OCI-LY1 (cell line): ENCODE data around the gene CDC42EP2.

Experiments used
- H2AFZ ChIP-seq: fragments of 200-600 bp; sonication (generic), shearing (Covaris generic); 2 replicates; pipeline ENCODE4 v1.6.0; 2014; ENCODE audit warnings: antibody characterized with exemption, mild to moderate bottlenecking, low read length
- H3F3A ChIP-seq: fragments of 200-600 bp; sonication (generic), shearing (Covaris generic); 2 replicates; pipeline ENCODE4 v1.6.0; 2014; ENCODE audit warnings: mild to moderate bottlenecking, antibody characterized with exemption, low read length, moderate library complexity; ENCODE audit not compliant: insufficient read depth
- H3K27ac ChIP-seq: fragments of 200-600 bp; sonication (generic); 2 replicates; pipeline ENCODE4 v1.5.1; 2014; ENCODE audit warnings: low read length, mixed run types, mild to moderate bottlenecking, low read depth; ENCODE audit not compliant: poor library complexity, severe bottlenecking
- H3K27me3 ChIP-seq: fragments of 200-600 bp; sonication (generic); 2 replicates; pipeline ENCODE4 v1.6.0; 2014; ENCODE audit warnings: antibody characterized with exemption, mild to moderate bottlenecking, low read length, moderate library complexity; ENCODE audit not compliant: insufficient read depth
- H3K36me3 ChIP-seq: fragments of 200-600 bp; sonication (generic); 2 replicates; pipeline ENCODE4 v1.6.1; 2014; ENCODE audit warnings: mild to moderate bottlenecking, antibody characterized with exemption, low read length, moderate library complexity, mixed read lengths; ENCODE audit not compliant: insufficient read depth
- H3K4me1 ChIP-seq: fragments of 200-600 bp; sonication (generic); 2 replicates; pipeline ENCODE4 v1.5.1; 2014; ENCODE audit warnings: mild to moderate bottlenecking, low read length, moderate library complexity; ENCODE audit not compliant: insufficient read depth, severe bottlenecking
- H3K4me2 ChIP-seq: fragments of 200-600 bp; sonication (generic), shearing (Covaris generic); 2 replicates; pipeline ENCODE4 v1.6.1; 2014; ENCODE audit warnings: low read length
- H3K4me3 ChIP-seq: fragments of 200-600 bp; sonication (generic); 2 replicates; pipeline ENCODE4 v1.5.1; 2014; ENCODE audit warnings: low read length, low read depth, mild to moderate bottlenecking, mixed read lengths; ENCODE audit not compliant: poor library complexity, severe bottlenecking
- H3K79me2 ChIP-seq: fragments of 200-600 bp; shearing (Covaris generic); 2 replicates; pipeline ENCODE4 v1.6.1; 2016; ENCODE audit warnings: mixed run types, low read length, mixed read lengths; ENCODE audit not compliant: insufficient read depth
- H3K9ac ChIP-seq: fragments of 200-600 bp; sonication (generic), shearing (Covaris generic); 2 replicates; pipeline ENCODE4 v1.6.1; 2014; ENCODE audit warnings: mild to moderate bottlenecking, low read length, mixed read lengths
- H3K9me2 ChIP-seq: fragments of 200-600 bp; sonication (generic), shearing (Covaris generic); 2 replicates; pipeline ENCODE4 v1.6.1; 2014; ENCODE audit warnings: low read depth, mild to moderate bottlenecking, low read length, mixed read lengths
- H3K9me3 ChIP-seq: fragments of 200-600 bp; shearing (Covaris generic); 2 replicates; pipeline ENCODE4 v1.6.1; 2014; ENCODE audit warnings: low read length, mixed read lengths
- H4K20me1 ChIP-seq: fragments of 200-600 bp; sonication (generic), shearing (Covaris generic); 2 replicates; pipeline ENCODE4 v1.6.0; 2016; ENCODE audit warnings: mild to moderate bottlenecking, low read length; ENCODE audit not compliant: insufficient read depth
- CTCF ChIP-seq: fragments of 200-600 bp; sonication (generic), shearing (Covaris generic); IDR thresholded peaks from 2 replicates; pipeline ENCODE4 v1.5.1; 2017; ENCODE audit warnings: mild to moderate bottlenecking, antibody characterized with exemption, low read length, moderate library complexity, mixed read lengths
- EZH2 ChIP-seq: fragments of 200-600 bp; sonication (generic), shearing (Covaris generic); IDR thresholded peaks from 2 replicates; pipeline ENCODE4 v1.8.0; 2017; ENCODE audit warnings: borderline replicate concordance, mixed run types, mild to moderate bottlenecking, antibody characterized with exemption, low read length, moderate library complexity, mixed read lengths

CDC42EP2 gene

GRCh38 chr11:65340226-65340625, 25.6 kb downstream of the CDC42EP2 start:
- Histone ChIP-seq H3K4me3 (no peak overlapping the region), H3K4me2 (no peak overlapping the region), H3K4me1 (peaks cover 10% of the 10 kb centered on the region), H3K9me3 (no peaks in the 10 kb centered on the region), H3K9ac (no peak overlapping the region), H3F3A (no peaks in the 10 kb centered on the region), H3K27me3 (no peaks in the 10 kb centered on the region), H4K20me1 (peaks cover 3% of the 10 kb centered on the region; the same call in 1 of the 2 replicates), H3K9me2 (no peaks in the 10 kb centered on the region), H3K27ac (no peak overlapping the region), H2AFZ (no peak overlapping the region), H3K36me3 (peaks cover 67% of the 10 kb centered on the region), H3K79me2 (peaks cover 28% of the 10 kb centered on the region)
- no peak for TF ChIP-seq CTCF
- TF ChIP-seq EZH2: no peak

GRCh38 chr11:65341856-65342255, 27.2 kb downstream of the CDC42EP2 start:
- peaks cover 76% of the 10 kb centered on the region for H3K36me3 ChIP-seq
- H3K9ac ChIP-seq: no peak overlapping the region

GRCh38 chr11:65351511-65351910, 36.8 kb downstream of the CDC42EP2 start:
- Histone ChIP-seq H3K36me3 (peaks cover 52% of the 10 kb centered on the region), H3K79me2 (no peaks in the 10 kb centered on the region)

More at GRCh38 chr11:65341856-65342255, 27.2 kb downstream of the CDC42EP2 start:
- Histone ChIP-seq H3K9me3 (no peaks in the 10 kb centered on the region), H4K20me1 (peaks cover 3% of the 10 kb centered on the region; the same call in 1 of the 2 replicates), H3K27ac (no peak overlapping the region), H3K79me2 (peaks cover 16% of the 10 kb centered on the region), H3K4me3 (no peak overlapping the region), H2AFZ (no peak overlapping the region), H3K27me3 (no peaks in the 10 kb centered on the region), H3F3A (no peaks in the 10 kb centered on the region), H3K9me2 (no peaks in the 10 kb centered on the region), H3K4me2 (no peak overlapping the region), H3K4me1 (peaks cover 7% of the 10 kb centered on the region)
- no peak for TF ChIP-seq EZH2
- no peak for TF ChIP-seq CTCF

More at GRCh38 chr11:65351511-65351910, 36.8 kb downstream of the CDC42EP2 start:
- Histone ChIP-seq H2AFZ (no peak overlapping the region), H3K4me3 (no peak overlapping the region), H3K9me2 (no peaks in the 10 kb centered on the region), H4K20me1 (no peaks in the 10 kb centered on the region), H3K27ac (no peak overlapping the region), H3K27me3 (peaks cover 7% of the 10 kb centered on the region; the same call in 1 of the 2 replicates), H3K9ac (no peak overlapping the region), H3K4me1 (peaks cover 3% of the 10 kb centered on the region), H3F3A (no peaks in the 10 kb centered on the region; the same call in none of the 2 replicates), H3K9me3 (no peaks in the 10 kb centered on the region), H3K4me2 (no peak overlapping the region)
- no peak for TF ChIP-seq EZH2
- TF ChIP-seq CTCF: no peak
